Measurements from ENCODE around the gene CFAP97D1. TPM values are rescaled to one million over a fixed set of nuclear protein-coding genes. Genes with fewer than 3 reads are reported as not detected.

Gene CFAP97D1
- under 1 TPM in 2 of 4 donors, not detected in 2; 0.19 to 0.22 TPM for total RNA-seq

GRCh38 chr17:43780135-43780534 is at the start of gene CFAP97D1:
Gene CFAP97D1 (plus strand): TSS chr17:43780435. CDS start chr17:43780463, 28 bp downstream.
- no peak for TF ChIP-seq CTCF (IDR thresholded peaks at IDR 0.05; ENCODE audit: low read depth)

- no peak for TF ChIP-seq CTCF (IDR thresholded peaks at IDR 0.05; ENCODE audit: low read depth)
Observed at GRCh38 chr17:43732958-43733357, 47.3 kb upstream of the CFAP97D1 start.

- no peak for TF ChIP-seq CTCF (IDR thresholded peaks at IDR 0.05; ENCODE audit: low read depth)
Observed at GRCh38 chr17:43733956-43734355, 46.3 kb upstream of the CFAP97D1 start.

GRCh38 chr17:43734376-43734775 is 45.9 kb upstream of the CFAP97D1 start:
- no peak for TF ChIP-seq CTCF (IDR thresholded peaks at IDR 0.05; ENCODE audit: low read depth)

- TF ChIP-seq CTCF (IDR thresholded peaks at IDR 0.05; ENCODE audit: low read depth) = no peak
Observed at GRCh38 chr17:43736389-43736788, 43.8 kb upstream of the CFAP97D1 start.

- no peak for TF ChIP-seq CTCF (IDR thresholded peaks at IDR 0.05; ENCODE audit: low read depth)
Observed at GRCh38 chr17:43737722-43738121, 42.5 kb upstream of the CFAP97D1 start.

GRCh38 chr17:43740541-43740940 is 39.7 kb upstream of the CFAP97D1 start:
- TF ChIP-seq CTCF (IDR thresholded peaks at IDR 0.05; ENCODE audit: low read depth) = no peak

Measured in subcutaneous adipose tissue (tissue), 4 donors.